Tibial artery (tissue), 4 donors: ENCODE measurements around the gene JAKMIP2.
"Not testable (repeated sequence)": the region's sequence is repeated elsewhere in the genome, so short reads cannot be mapped to it uniquely, and the experiment has no call there.

Experiments
- DNase-seq, 2 donors: peaks; one replicate each; pipeline ENCODE4 v3.0.0-alpha.2; 2019
- H3K27ac ChIP-seq, 2 donors: fragments of 200-600 bp; sonication (generic) in 1 of 2; 1 replicate in 1 of 2; 2 replicates in 1 of 2; pipeline ENCODE4 v1.5.1; 2018 to 2019; ENCODE audit warnings: mild to moderate bottlenecking in 1 of 2
- H3K27me3 ChIP-seq, 2 donors: fragments of 200-600 bp; sonication (generic) in 1 of 2; one replicate each; pipeline versions ENCODE4 v1.5.1 to v1.6.0; 2016 to 2019
- H3K36me3 ChIP-seq, 3 donors: fragments of 200-600 bp; sonication (generic) in 2 of 3; one replicate each; pipeline ENCODE4 v1.5.1; 2016 to 2019; ENCODE audit warnings: mild to moderate bottlenecking in 2 of 3
- H3K4me1 ChIP-seq, 4 donors: fragments of 200-600 bp; sonication (generic) in 2 of 4; 1 replicate in 3 of 4; 2 replicates in 1 of 4; pipeline ENCODE4 v1.5.1; 2016 to 2019
- H3K4me3 ChIP-seq, 2 donors: fragments of 200-600 bp; sonication (generic) in 1 of 2; 1 replicate in 1 of 2; 2 replicates in 1 of 2; pipeline ENCODE4 v1.5.1; 2018 to 2019; ENCODE audit warnings: mild to moderate bottlenecking in 2 of 2
- H3K9me3 ChIP-seq, 3 donors: fragments of 200-600 bp; sonication (generic) in 1 of 3; one replicate each; pipeline ENCODE4 v1.5.1; 2016 to 2019
- intact Hi-C: fragments of 100-400 bp; cut with DNase I; formaldehyde crosslinking; loops from one replicate; pipeline ENCODE4 v1.15.0; 2023; ENCODE audit warnings: low total_unique reads
- TF ChIP-seq, protein P1 (sequence below), 2 experiments: fragments of 200-600 bp in 1 of 2; fragments of 450-650 bp in 1 of 2; IDR thresholded peaks; one replicate each; pipeline ENCODE4 v1.5.1; 2017 to 2019; ENCODE audit warnings: antibody characterized with exemption in 2 of 2, mild to moderate bottlenecking in 1 of 2, moderate library complexity in 1 of 2

Gene JAKMIP2

DNA sequence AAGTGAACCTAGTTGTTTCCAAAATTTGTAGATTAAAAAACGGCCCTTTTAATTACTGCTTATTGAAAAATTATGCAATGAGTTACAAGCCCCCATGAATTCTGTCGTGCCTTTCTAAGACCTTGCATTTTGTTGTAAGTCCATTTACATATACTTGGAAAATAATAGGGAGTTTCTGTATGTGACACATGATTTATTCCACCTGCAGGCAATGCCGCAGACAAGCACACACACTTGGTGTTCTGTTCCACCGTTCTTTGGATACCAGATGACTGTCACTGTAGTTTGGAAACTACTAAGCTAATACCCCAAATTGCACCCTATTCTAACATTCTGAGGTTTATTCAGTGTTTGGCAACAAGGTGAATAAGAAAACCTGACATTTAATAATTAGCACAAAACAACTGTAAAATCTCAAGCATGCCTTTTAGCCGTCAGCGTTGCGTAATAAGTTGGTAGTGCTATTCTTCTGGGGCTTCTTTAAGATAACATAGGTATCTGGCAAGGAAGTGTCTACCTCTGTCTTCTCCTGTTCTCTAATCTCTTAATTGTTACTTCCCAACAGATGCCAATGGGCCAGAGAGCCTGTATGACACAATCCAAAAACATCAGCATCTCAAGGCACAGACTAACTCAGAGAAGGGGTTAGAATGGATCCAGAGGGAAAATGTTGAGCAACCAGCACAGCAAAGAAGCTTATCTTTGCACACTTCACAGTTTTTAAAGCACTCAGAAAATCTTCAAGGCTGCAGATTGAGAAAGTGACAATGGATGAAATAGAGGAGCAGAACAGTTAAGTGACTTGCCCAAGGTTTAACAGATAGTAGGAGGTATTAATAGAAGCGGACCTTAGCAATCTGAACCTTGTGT, 224.4 kb downstream of the JAKMIP2 start:
- TF ChIP-seq, protein P1, sequence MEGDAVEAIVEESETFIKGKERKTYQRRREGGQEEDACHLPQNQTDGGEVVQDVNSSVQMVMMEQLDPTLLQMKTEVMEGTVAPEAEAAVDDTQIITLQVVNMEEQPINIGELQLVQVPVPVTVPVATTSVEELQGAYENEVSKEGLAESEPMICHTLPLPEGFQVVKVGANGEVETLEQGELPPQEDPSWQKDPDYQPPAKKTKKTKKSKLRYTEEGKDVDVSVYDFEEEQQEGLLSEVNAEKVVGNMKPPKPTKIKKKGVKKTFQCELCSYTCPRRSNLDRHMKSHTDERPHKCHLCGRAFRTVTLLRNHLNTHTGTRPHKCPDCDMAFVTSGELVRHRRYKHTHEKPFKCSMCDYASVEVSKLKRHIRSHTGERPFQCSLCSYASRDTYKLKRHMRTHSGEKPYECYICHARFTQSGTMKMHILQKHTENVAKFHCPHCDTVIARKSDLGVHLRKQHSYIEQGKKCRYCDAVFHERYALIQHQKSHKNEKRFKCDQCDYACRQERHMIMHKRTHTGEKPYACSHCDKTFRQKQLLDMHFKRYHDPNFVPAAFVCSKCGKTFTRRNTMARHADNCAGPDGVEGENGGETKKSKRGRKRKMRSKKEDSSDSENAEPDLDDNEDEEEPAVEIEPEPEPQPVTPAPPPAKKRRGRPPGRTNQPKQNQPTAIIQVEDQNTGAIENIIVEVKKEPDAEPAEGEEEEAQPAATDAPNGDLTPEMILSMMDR (IDR thresholded peaks at IDR 0.05), result no peak
- Histone ChIP-seq H3K4me3 (no peak overlapping the region), H3K36me3 (no peaks in the 10 kb centered on the region), H3K9me3 (no peaks in the 10 kb centered on the region), H3K27me3 (no peaks in the 10 kb centered on the region), H3K4me1 (peaks cover 0 to 31% (median 17%) of the 10 kb centered on the region in 4 donors), H3K27ac (peak overlapping the region in 1 of 2 donors; percentile 27)
- DNase-seq, result no peak
- intact Hi-C loops, result loop anchor here (2.0 kb wide), 1 partner anchor 333 kb away; no protein-coding TSS in a partner anchor

DNA sequence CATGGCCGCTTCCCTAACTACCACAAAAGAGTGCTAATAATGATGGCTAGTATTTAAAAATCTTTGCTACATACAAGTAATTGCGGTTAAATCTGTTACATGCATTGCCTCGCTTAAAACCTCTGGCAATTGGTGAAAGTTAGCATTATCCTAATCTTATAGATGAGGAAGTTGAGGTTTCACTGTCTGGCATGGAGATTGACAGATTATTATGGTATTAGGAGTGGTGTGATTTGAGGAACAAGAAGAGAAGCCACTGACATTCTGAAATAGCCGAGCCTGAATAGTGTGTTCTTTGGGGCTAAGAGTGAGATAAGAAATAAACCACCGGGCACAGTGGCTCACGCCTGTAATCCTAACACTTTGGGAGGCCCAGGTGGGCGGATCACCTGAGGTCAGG, 227.4 kb downstream of the JAKMIP2 start:
- H3K27ac ChIP-seq, result peak overlapping the region; percentile 84 to 88
- TF ChIP-seq, protein P1 (IDR thresholded peaks at IDR 0.05), result no peak
- intact Hi-C loops, result no loop called here
- no peaks in the 10 kb centered on the region for H3K27me3 ChIP-seq
- H3K4me3 ChIP-seq, result no peak overlapping the region
- no peaks in the 10 kb centered on the region for H3K9me3 ChIP-seq
- H3K4me1 ChIP-seq, result peaks cover 0 to 31% (median 17%) of the 10 kb centered on the region in 4 donors
- no peaks in the 10 kb centered on the region for H3K36me3 ChIP-seq
- DNase-seq, result no peak

DNA sequence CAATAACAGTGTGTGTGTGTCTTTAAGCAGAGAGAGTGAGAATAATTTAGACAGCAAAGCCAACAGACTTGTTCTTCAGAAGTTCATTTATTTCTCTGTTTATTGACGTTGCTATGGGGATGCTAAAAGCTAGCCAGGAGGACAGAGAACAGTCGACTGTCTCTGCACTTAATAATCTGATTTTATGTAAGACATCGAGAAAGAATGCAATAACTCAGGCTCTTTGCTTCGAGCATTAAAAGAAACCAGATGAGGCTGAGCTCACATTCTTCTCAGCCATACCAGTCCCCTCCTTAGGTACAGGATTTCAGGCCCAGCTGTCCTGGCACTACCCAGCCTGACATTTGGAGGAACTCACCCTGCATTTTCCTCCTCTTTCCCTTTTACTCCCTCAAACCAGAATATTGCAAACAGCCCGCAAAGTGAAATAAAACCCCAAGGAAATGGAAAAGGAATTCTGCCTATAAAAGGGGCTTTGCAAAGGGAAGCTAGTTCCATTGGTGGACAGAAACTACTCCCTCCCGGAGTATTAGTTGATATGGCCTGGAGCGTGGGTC, 228.2 kb downstream of the JAKMIP2 start:
- Histone ChIP-seq H3K9me3 (no peaks in the 10 kb centered on the region), H3K36me3 (no peaks in the 10 kb centered on the region), H3K4me1 (peaks cover 0 to 31% (median 17%) of the 10 kb centered on the region in 4 donors), H3K4me3 (peak overlapping the region; percentile 27 to 37), H3K27ac (peak overlapping the region; percentile 84 to 88), H3K27me3 (no peaks in the 10 kb centered on the region)
- intact Hi-C loops, result no loop called here
- TF ChIP-seq, protein P1 (IDR thresholded peaks at IDR 0.05), result no peak
- DNase-seq, result no peak

DNA sequence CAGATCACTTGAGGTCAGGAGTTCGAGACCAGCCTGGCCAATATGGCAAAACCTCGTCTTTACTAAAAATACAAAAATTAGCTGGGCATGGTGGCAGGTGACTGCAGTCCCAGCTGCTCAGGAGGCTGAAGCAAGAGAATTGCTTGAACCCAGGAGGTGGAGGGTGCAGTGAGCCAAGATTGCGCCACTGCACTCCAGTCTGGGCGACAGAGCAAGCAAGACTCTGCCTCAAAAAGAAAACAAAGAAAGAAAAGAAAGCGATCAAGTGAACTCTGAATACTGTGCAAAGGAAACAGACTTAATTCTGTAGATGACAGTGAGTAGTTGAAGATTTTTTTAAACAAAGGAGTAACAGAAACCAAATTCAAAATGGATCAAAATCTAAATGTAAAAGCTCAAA, 228.7 kb downstream of the JAKMIP2 start:
- H3K9me3 ChIP-seq, intact Hi-C loops, H3K36me3 ChIP-seq, H3K27me3 ChIP-seq: not testable (repeated sequence)
- Histone ChIP-seq H3K27ac (peak overlapping the region; percentile 84 to 88), H3K4me3 (peak overlapping the region; percentile 27 to 37), H3K4me1 (peaks cover 0 to 28% (median 16%) of the 10 kb centered on the region in 4 donors)
- DNase-seq, result peak; percentile 49 to 71

DNA sequence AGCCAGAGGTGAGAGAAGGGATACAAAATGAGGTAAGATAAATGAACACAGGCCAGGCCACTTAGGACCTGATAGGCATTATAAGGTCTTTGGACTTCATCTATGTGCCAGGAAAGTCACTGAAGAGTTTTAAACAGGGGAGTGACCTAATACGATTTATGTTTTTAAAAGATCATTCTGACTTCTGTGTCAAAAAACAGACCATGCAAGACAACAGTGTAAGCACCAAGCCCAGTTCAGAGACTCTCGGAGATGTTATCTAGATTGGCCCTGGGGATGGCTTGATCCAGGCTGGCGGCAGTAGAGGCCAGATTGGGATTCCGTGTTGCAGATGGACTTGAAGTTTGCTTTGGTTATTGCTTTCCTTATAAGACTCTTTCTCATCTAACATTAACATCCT, 229.6 kb downstream of the JAKMIP2 start:
- no peaks in the 10 kb centered on the region for H3K9me3 ChIP-seq
- no peak for DNase-seq
- intact Hi-C loops, result no loop called here
- TF ChIP-seq, protein P1 (IDR thresholded peaks at IDR 0.05), result no peak
- H3K4me1 ChIP-seq, result peaks cover 0 to 26% (median 15%) of the 10 kb centered on the region in 4 donors
- no peaks in the 10 kb centered on the region for H3K27me3 ChIP-seq
- peak overlapping the region in 1 of 2 donors; percentile 88 for H3K27ac ChIP-seq
- H3K4me3 ChIP-seq, result no peak overlapping the region
- no peaks in the 10 kb centered on the region for H3K36me3 ChIP-seq

DNA sequence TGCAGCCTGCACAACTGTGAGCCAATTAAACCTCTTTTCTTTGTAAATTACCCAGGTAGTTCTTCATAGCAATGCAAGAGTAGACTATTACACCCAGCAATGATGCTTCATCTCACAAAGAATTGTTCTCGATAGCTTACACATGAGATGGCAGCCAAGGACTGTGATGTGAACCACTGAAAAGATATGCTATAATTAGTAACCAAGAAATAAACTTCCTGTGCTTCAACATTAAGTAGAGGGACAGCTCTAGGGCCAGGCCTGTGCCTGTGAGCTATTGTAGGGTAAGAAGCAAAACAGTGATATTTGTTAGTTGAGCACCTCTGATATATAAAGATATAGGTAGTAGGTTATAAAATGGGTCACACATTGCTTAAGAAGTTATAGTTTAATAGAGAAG, 230.9 kb downstream of the JAKMIP2 start:
- intact Hi-C loops, result no loop called here
- Histone ChIP-seq H3K36me3 (no peaks in the 10 kb centered on the region), H3K4me3 (no peak overlapping the region), H3K27me3 (no peaks in the 10 kb centered on the region), H3K4me1 (peaks cover 0 to 34% (median 15%) of the 10 kb centered on the region in 4 donors), H3K27ac (no peak overlapping the region), H3K9me3 (no peaks in the 10 kb centered on the region)
- TF ChIP-seq, protein P1 (IDR thresholded peaks at IDR 0.05), result no peak
- no peak for DNase-seq
